HG03521 (cell line): ENCODE results near the gene EDN1.
"Not testable (repeated sequence)": the region's sequence is repeated elsewhere in the genome, so short reads cannot be mapped to it uniquely, and the experiment has no call there.

Source experiments
- ATAC-seq: cut with Tn5 transposase; IDR thresholded peaks from one replicate; pipeline ENCODE4 v1.9.1; 2021; ENCODE audit warnings: mild to moderate bottlenecking, moderate library complexity; ENCODE audit not compliant: unreplicated experiment

The EDN1 gene

GRCh38 chr6:12324099-12324498, 33.9 kb downstream of the EDN1 start:
- ATAC-seq, result no peak

DNA sequence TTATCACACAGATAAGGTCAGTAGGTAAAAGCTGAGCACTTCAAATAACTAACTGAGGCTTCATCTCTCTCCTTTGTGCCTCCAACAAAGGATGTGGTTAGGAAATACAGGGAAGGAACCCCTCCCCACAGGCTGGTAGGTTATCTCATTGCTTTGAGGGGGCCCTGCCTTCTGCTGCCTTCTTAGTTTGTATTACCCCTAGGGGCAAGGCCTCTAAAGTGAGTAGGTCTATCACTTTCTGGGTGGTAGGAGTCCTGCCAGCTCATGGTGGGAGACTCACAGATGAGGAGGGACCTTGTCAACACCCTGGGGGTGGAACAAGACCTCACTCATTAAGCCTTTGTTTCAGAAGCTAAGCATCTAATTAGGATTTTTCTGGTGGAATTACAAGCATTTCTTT, 34.6 kb downstream of the EDN1 start:
- no peak for ATAC-seq

DNA sequence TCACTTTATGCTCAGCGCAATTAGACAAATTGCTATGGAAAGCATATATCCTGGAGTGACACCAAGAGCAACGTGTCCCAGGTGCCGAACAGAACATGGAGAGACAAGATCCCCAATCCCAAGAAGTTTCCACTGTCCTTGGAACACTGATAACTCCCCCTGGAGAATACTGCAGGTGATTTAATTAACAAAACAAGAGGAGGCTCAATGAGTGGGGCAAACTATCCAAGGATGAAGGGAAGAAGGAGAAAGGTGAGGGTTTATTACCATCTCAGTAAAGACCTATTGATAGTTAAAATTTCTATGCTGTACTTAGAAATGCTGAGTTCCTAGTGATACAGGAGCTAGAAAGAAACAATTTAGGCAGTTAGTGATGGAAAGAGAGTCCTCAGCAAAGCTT, 35.7 kb downstream of the EDN1 start:
- no peak for ATAC-seq

- ATAC-seq, result no peak
Observed at GRCh38 chr6:12327391-12327790, 37.2 kb downstream of the EDN1 start.

GRCh38 chr6:12327988-12328387, 37.8 kb downstream of the EDN1 start:
- ATAC-seq, result no peak

- ATAC-seq, result no peak
Observed at GRCh38 chr6:12328701-12329100, 38.5 kb downstream of the EDN1 start.

DNA sequence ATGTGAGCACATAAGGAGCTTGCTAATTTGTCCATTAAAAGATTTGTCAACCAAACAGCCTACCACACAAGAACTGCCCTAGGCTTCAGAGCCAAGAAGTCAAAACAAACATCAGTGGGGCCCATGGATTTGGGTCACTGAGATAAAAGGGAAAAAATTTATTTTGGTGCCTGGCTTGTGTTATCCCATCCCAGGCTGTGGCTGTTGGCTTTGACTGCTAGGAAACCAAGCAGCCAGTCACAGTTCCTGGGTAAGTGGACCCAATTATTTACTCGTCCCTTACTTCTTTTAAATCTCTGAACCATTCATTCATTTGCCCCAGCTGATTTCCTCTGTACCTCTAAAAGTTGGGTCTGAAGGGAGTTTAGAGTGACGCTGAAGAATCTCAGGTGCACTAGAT, 41.3 kb downstream of the EDN1 start:
- no peak for ATAC-seq

GRCh38 chr6:12331951-12332749, 42.0 kb downstream of the EDN1 start:
- no peak for ATAC-seq

- ATAC-seq, result not testable (repeated sequence)
Observed at GRCh38 chr6:12332750-12333079, 42.6 kb downstream of the EDN1 start.

- no peak for ATAC-seq
Observed at GRCh38 chr6:12333128-12333527, 43.0 kb downstream of the EDN1 start.

- no peak for ATAC-seq
Observed at GRCh38 chr6:12334526-12335130, 44.5 kb downstream of the EDN1 start.

- ATAC-seq, result no peak
Observed at GRCh38 chr6:12335131-12335527, 45.0 kb downstream of the EDN1 start.

DNA sequence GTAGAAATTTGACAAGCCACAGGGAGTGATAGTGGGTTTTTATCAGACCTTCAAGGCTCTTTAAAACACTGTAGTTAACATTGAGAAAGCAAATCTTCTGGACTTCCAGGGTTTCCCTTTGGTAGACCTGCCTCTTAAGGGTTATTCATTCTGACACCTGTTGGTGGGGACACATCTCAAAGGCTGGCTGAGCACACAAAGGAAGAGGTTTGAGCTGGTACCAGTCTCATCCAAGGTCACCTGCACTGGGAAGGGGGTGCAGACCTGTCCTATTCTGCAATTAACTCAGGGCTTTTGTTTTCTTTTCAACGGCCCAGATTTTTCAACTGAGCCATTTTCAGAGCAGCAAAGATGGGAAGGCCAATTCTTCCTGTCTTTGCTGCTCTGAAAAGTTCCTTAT, 45.6 kb downstream of the EDN1 start:
- ATAC-seq, result no peak

DNA sequence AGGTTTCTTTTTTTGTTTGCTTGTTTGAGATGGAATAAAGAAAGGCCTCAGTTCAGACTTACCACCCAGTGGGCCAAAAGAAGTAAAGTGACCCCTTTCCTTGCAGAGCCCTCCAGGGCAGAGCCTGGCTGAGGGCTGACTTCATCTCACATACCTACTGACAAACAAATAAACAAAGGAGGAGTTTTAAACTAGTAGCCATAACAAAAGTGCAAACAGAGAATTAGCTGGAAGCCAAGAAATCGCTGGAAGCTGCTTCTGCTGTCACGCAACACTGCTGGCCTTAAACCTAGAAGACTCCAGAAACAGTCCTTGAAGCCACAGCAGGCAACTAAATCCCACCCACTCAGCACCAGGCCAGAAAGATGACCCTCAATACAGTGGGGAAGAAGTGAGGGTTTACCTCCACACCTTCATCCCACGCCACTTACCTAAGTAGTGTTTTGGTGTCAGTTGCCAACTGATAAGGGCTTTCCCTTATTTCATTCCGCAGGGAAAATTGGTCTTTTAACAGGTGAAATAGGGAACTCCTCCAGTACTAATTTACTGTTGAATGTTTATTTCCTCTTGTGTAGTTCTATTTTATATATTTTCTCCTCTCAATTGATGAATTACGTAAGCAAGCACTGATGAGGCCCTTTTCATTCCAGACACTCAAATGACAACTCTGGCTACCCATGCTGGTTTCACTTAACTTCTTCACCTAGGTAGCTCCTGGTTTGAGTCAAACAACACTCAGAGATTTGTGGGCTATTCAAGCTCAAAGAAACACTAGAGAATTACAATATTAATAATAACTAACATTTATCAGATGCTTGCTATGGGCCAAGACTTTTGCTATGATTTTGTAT, 46.2 kb downstream of the EDN1 start:
- ATAC-seq, result no peak

GRCh38 chr6:12339022-12339421, 48.9 kb downstream of the EDN1 start:
- no peak for ATAC-seq

DNA sequence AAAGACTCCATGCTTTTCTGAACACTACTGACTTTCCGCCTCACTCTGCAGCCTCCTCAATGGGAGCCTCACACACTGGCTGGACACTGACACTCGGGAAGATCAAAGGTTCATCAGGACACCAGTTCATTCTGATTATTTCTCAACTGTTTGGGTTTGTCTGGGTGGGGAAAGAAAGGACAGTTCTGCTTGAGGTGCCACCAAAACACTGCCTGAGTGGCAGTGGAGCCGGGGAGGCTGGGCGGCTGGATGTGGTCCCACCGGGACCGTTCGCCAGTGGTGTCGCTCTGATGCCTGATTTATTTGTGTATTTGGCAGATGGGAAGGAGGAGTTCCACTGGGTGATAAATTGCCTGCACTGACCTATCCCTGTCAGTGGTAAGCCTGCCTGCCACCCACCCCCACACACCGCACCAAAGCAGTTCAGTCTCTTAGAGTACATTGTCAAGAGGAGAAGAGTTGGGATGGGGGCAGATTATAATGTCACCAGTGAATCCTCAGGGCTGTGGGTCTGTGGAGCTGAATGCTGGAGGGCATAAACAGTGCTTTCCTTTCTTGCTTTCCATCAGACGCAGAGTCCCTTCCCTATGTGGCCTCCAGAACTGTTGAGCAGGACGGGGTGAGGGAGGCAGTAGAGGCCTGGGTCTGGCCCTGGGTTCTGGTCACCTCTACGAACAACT, 49.8 kb downstream of the EDN1 start:
- ATAC-seq, result no peak

GRCh38 chr6:12340488-12340818, 50.3 kb downstream of the EDN1 start:
- no peak for ATAC-seq

DNA sequence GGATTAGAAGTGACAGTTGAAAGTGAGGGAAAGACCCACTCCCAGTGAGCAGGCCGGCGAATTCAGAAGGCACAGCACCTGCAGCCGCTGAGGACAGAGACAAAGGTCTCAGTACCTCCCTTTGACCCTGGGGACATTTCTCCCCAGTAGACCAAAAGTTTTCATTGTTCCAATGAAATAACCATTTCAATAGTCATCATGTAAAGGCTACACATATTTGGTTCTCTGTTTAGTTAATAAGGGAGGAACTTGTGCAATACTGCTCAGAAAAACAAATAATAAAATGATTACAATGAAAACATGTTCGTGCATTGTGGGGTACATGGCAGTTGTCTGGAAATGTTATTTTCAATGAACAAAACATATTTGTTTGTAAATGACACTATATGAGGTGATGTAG, 52.5 kb downstream of the EDN1 start:
- no peak for ATAC-seq

- ATAC-seq, result no peak
Observed at GRCh38 chr6:12343122-12343439, 52.9 kb downstream of the EDN1 start.

DNA sequence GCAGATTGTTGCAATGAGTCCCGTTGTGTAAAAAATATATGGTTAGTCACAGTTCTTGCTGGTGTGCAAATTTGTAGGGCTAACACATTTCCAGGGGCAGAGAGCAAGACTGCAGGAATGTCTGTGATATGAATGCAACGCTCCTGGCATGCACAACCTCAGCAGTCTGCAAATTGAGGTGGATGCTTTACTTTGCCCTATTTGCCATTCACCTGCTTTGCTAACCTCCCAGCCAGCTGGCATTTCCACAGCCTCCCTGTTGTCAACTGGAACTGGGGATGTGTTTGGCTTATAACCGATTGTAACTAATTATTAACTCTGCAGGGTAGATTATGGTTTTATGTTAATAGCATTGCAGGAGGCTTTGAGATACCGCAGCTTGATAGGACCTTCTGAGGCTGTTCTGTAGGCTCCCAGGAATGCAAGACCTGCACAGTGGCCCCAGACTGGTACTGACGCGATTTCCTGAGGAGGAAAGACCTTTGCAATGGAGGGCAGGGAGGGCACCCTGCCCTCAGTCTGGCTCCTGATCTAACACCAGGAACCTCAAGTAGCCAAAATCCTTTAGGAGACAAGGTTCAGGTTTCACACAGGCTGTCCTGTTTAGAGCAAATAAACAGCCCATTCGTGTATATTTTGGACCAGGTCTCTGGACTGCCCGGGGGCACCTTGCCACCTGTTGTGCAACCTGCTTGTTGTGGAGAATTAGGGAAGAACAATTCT, 53.4 kb downstream of the EDN1 start:
- ATAC-seq, result no peak

- no peak for ATAC-seq
Observed at GRCh38 chr6:12344296-12344695, 54.1 kb downstream of the EDN1 start.
